ENCODE data around the gene HMGCL. TPM values are rescaled to one million over a fixed set of nuclear protein-coding genes. Genes with fewer than 3 reads are reported as not detected.

Gene HMGCL
- polyA plus RNA-seq, 3 donors = 17.8 to 26.7 (median 22.1) TPM

DNA sequence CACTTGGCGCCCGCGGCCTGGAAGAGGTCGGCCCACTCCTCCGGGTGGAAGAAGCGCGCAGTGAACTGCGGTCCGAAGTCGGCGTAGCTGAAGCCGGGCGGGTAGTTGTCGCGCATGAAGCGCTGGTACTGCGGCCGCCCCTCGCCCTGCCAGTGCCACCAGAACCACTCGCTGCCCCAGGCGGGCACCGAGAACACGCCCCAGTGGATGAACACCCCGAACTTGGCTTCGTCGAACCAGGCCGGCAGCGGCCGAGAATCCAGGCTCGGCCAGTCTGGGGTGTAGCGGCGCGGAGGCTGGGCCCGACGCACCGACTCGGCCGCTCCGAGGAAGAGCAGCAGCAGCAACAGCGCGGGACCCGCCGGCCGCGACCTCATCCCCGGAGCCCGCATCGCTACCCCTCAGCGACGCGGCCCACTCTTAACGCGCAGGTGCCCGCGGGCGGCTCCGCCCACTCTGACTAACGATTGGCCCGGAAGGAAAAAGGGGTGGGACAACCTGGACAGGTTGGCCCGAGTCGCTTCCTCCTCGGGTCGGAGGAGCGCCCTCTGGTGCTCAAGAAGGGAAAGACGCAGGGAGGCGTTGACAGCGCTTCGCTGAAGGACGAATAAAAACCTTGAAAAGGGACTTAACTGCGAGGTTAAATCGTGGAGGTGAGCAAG lies 42.8 kb upstream of the HMGCL start, which contains the start of gene FUCA1:
Gene FUCA1, minus strand, starts transcription at position 396 of the 662 bp plus-strand sequence. Its CDS starts 4 bp downstream, at position 392.
- Histone ChIP-seq H3K9me3 (replicated peaks in 1 of 2; ENCODE audit: control insufficient read depth in 1 of 2, insufficient read depth in 1 of 2, low read length in 2 of 2) (no peaks in the 10 kb centered on the region), H3K4me1 (ENCODE audit: control insufficient read depth in 1 of 2, insufficient read depth in 2 of 2, low read length in 2 of 2) (peaks cover 51 to 56% of the 10 kb centered on the region in 2 donors), H3K27ac (ENCODE audit: low read depth in 1 of 2, low read length in 2 of 2) (peak within 1 kb of the TSS; percentile 69 to 84), H3K9ac (ENCODE audit: insufficient read depth, low read length, poor library complexity, severe bottlenecking) (peak within 1 kb of the TSS; percentile 77), H4K20me1 (ENCODE audit: insufficient read depth, low read length) (no peaks in the 10 kb centered on the region), H3K27me3 (ENCODE audit: control insufficient read depth in 2 of 2, insufficient read depth in 2 of 2, low read length in 2 of 2) (no peaks in the 10 kb centered on the region), H3K36me3 (replicated peaks in 1 of 2; ENCODE audit: control insufficient read depth in 1 of 2, insufficient read depth in 2 of 2, low read length in 2 of 2) (peaks cover 14 to 26% of the 10 kb centered on the region in 2 donors), H2AFZ (ENCODE audit: insufficient read depth, low read depth, low read length, poor library complexity, severe bottlenecking) (peak within 1 kb of the TSS; percentile 88), H3K4me2 (replicated peaks; ENCODE audit: extremely low read depth, low read length, poor library complexity, severe bottlenecking) (peak within 1 kb of the TSS; percentile 73), H3K79me2 (ENCODE audit: insufficient read depth, low read length) (peaks cover 7% of the 10 kb centered on the region), H3K4me3 (replicated peaks in 1 of 3; ENCODE audit: low read depth in 2 of 3, low read length in 3 of 3) (peak within 1 kb of the TSS; percentile 54 to 82 (median 70))
- Mint-ChIP-seq H3K36me3 (peaks cover 17 to 23% of the 10 kb centered on the region in 2 donors), H3K4me1 (peaks cover 56% of the 10 kb centered on the region), H3K4me3 (peak within 1 kb of the TSS; percentile 84 to 93), H3K9me3 (peaks cover 0 to 9% (median 2%) of the 10 kb centered on the region in 7 donors), H3K27me3 (ENCODE audit: low read depth in 3 of 3) (peaks cover 0 to 13% (median 2%) of the 10 kb centered on the region in 3 donors), H3K27ac (peak within 1 kb of the TSS; percentile 83 to 91 (median 88))
- DNase-seq = peak; percentile 88 to 91 (median 91)
- intact Hi-C loops (cut with micrococcal nuclease) = loop anchor here (2.0 to 5.0 kb wide), 4 partner anchors 49 to 81 kb away; no protein-coding TSS in a partner anchor
- 0% methylated on average over 69 of the region's 71 CpGs for WGBS (ENCODE audit: insufficient coverage)
- TF ChIP-seq, protein P1, sequence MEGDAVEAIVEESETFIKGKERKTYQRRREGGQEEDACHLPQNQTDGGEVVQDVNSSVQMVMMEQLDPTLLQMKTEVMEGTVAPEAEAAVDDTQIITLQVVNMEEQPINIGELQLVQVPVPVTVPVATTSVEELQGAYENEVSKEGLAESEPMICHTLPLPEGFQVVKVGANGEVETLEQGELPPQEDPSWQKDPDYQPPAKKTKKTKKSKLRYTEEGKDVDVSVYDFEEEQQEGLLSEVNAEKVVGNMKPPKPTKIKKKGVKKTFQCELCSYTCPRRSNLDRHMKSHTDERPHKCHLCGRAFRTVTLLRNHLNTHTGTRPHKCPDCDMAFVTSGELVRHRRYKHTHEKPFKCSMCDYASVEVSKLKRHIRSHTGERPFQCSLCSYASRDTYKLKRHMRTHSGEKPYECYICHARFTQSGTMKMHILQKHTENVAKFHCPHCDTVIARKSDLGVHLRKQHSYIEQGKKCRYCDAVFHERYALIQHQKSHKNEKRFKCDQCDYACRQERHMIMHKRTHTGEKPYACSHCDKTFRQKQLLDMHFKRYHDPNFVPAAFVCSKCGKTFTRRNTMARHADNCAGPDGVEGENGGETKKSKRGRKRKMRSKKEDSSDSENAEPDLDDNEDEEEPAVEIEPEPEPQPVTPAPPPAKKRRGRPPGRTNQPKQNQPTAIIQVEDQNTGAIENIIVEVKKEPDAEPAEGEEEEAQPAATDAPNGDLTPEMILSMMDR (IDR thresholded peaks at IDR 0.05) = peak; percentile 94

DNA sequence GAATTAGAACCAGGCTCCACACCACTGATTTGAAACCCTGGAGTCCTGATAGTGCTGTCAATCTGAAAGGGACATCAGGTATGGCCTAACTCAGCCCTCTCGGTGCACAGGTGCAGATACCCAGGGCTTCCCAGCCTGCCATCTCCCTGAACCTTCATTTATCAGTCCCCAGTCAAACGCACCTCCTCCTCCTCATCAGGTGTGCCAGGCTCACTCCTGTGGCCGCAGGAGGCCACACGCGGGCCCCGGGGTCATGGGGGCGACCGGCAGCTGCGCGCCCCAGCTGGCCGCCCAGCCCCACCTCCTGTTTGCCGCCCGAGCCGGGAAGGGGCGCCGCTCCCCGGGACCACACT lies 42.3 kb upstream of the HMGCL start:
- intact Hi-C loops (cut with micrococcal nuclease) = loop anchor here (5.0 kb wide), 3 partner anchors 50 to 80 kb away; no protein-coding TSS in a partner anchor
- Histone ChIP-seq H4K20me1 (ENCODE audit: insufficient read depth, low read length) (no peaks in the 10 kb centered on the region), H3K36me3 (replicated peaks in 1 of 2; ENCODE audit: control insufficient read depth in 1 of 2, insufficient read depth in 2 of 2, low read length in 2 of 2) (peaks cover 19 to 31% of the 10 kb centered on the region in 2 donors), H3K27me3 (ENCODE audit: control insufficient read depth in 2 of 2, insufficient read depth in 2 of 2, low read length in 2 of 2) (no peaks in the 10 kb centered on the region), H3K4me2 (replicated peaks; ENCODE audit: extremely low read depth, low read length, poor library complexity, severe bottlenecking) (peak overlapping the region; percentile 73), H3K9me3 (replicated peaks in 1 of 2; ENCODE audit: control insufficient read depth in 1 of 2, insufficient read depth in 1 of 2, low read length in 2 of 2) (no peaks in the 10 kb centered on the region), H2AFZ (ENCODE audit: insufficient read depth, low read depth, low read length, poor library complexity, severe bottlenecking) (peak overlapping the region; percentile 88), H3K9ac (ENCODE audit: insufficient read depth, low read length, poor library complexity, severe bottlenecking) (peak overlapping the region; percentile 77), H3K4me3 (replicated peaks in 1 of 3; ENCODE audit: low read depth in 2 of 3, low read length in 3 of 3) (peak overlapping the region; percentile 54 to 82 (median 70)), H3K4me1 (ENCODE audit: control insufficient read depth in 1 of 2, insufficient read depth in 2 of 2, low read length in 2 of 2) (peaks cover 51 to 54% of the 10 kb centered on the region in 2 donors), H3K27ac (ENCODE audit: low read depth in 1 of 2, low read length in 2 of 2) (peak overlapping the region in 1 of 2 donors; percentile 84), H3K79me2 (ENCODE audit: insufficient read depth, low read length) (peaks cover 7% of the 10 kb centered on the region)
- peaks cover 22 to 28% of the 10 kb centered on the region in 2 donors for H3K36me3 Mint-ChIP-seq
- H3K27ac Mint-ChIP-seq = peak overlapping the region in 3 of 7 donors; percentile 22 to 50 (median 50)
- peaks cover 0 to 9% (median 2%) of the 10 kb centered on the region in 7 donors for H3K9me3 Mint-ChIP-seq
- peaks cover 0 to 13% (median 2%) of the 10 kb centered on the region in 3 donors for H3K27me3 Mint-ChIP-seq (ENCODE audit: low read depth in 3 of 3)
- no peak for DNase-seq
- TF ChIP-seq, protein P1 (IDR thresholded peaks at IDR 0.05) = no peak
- H3K4me1 Mint-ChIP-seq = peaks cover 56% of the 10 kb centered on the region
- peak overlapping the region; percentile 84 to 93 for H3K4me3 Mint-ChIP-seq
- WGBS (ENCODE audit: insufficient coverage) = 2% methylated on average over 17 of the region's 17 CpGs
